Stomach (tissue), 4 donors: Measurements from ENCODE around the gene KRTAP21-1.

Experiments used
- CTCF ChIP-seq, 7 experiments: fragments of 450-650 bp in 4 of 7; fragments of 200-600 bp in 3 of 7; sonication (generic) in 3 of 7; IDR thresholded peaks; one replicate each; pipeline ENCODE4 v1.5.1; 2016 to 2019; ENCODE audit warnings: antibody characterized with exemption in 7 of 7, control low read depth in 2 of 7, mild to moderate bottlenecking in 1 of 7
- POLR2AphosphoS5 ChIP-seq, 3 donors: sonication (generic); formaldehyde crosslinking; IDR thresholded peaks; one replicate each; pipeline ENCODE4 v1.6.1; 2016; ENCODE audit warnings: antibody characterized with exemption in 3 of 3

- TF ChIP-seq POLR2AphosphoS5 (IDR thresholded peaks at IDR 0.05) (no peak), CTCF (IDR thresholded peaks at IDR 0.05) (no peak)
Measured at GRCh38 chr21:30718239-30718909, 36.9 kb downstream of the KRTAP21-1 start, which contains the start of gene KRTAP21-3.
